Calu3 (cell line): Measurements from ENCODE around the gene FBXO38. TPM values are rescaled to one million over a fixed set of nuclear protein-coding genes. Genes with fewer than 3 reads are reported as not detected.
A peak's percentile ranks its signal among the peaks of the same experiment; 100 is the strongest.

Experiments used
- BruUV-seq: library from RNA; stranded (reverse); fragments of 400-500 nt; replicated peaks from 2 replicates; lab custom pipeline; 2021; lab: Mats Ljungman, UMichigan
- CTCF ChIA-PET: fragments of 300-600 bp; sonication (Branson Sonifier 250); formaldehyde crosslinking; loops from one replicate; lab custom pipeline; 2022; ENCODE audit warnings: antibody characterized with exemption; lab: Charles Lee
- DNase-seq: peaks from one replicate; pipeline ENCODE4 v3.0.0; 2022
- H3K27ac Mint-ChIP-seq: one replicate; pipeline ENCODE4 v1.8.0; 2022; ENCODE audit warnings: mixed read lengths; ENCODE audit not compliant: unreplicated experiment
- H3K27me3 Mint-ChIP-seq: one replicate; pipeline ENCODE4 v1.8.0; 2022; ENCODE audit warnings: mixed read lengths; ENCODE audit not compliant: unreplicated experiment
- H3K36me3 Mint-ChIP-seq: one replicate; pipeline ENCODE4 v1.8.0; 2022; ENCODE audit warnings: mild to moderate bottlenecking, moderate library complexity, mixed read lengths; ENCODE audit not compliant: insufficient read depth, unreplicated experiment
- H3K4me1 Mint-ChIP-seq: one replicate; pipeline ENCODE4 v1.8.0; 2022; ENCODE audit warnings: mild to moderate bottlenecking, low read depth, mixed read lengths; ENCODE audit not compliant: unreplicated experiment
- H3K4me3 Mint-ChIP-seq: one replicate; pipeline ENCODE4 v1.8.0; 2022; ENCODE audit warnings: mild to moderate bottlenecking, low read depth, moderate library complexity, mixed read lengths; ENCODE audit not compliant: unreplicated experiment
- H3K9me3 Mint-ChIP-seq: one replicate; pipeline ENCODE4 v1.8.0; 2022; ENCODE audit warnings: low read depth, mixed read lengths; ENCODE audit not compliant: unreplicated experiment
- intact Hi-C: fragments of 100-400 bp; cut with micrococcal nuclease; formaldehyde crosslinking; loops from one replicate; pipeline ENCODE4 v1.10.0; 2022; ENCODE audit not compliant: unreplicated experiment
- total RNA-seq: library from RNA; stranded (reverse); gene quantifications from 2 replicates; pipeline ENCODE4 v1.2.3, GENCODE V29; 2022
- TF ChIP-seq, protein P1 (sequence below): fragments of 200-600 bp; IDR thresholded peaks from one replicate; pipeline ENCODE4 v1.8.0; 2022; ENCODE audit warnings: antibody characterized with exemption; ENCODE audit not compliant: unreplicated experiment

The FBXO38 gene
- total RNA-seq, 1 experiment from 2014 or later, result 59.2 TPM

DNA sequence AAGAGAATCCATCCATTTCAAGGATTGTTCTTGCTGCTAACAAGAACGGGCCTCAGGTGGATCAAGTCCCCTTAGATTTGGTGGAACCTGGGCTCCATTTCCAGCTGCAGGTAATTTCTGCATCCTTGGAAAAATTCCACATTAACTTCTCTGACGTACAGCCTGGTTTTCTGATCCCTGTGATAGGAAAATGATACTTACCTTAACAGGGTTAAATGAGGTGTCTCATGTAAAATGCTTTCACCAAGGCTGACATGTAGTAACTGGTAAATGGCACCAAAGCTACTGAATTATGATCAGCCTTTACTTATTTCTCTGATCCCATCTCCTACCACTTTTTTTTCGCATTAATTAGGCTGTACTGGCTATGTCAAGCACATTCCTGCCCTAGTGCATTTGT is 93.7 kb downstream of the FBXO38 start:
- DNase-seq, result no peak
- Mint-ChIP-seq H3K27ac (no peak overlapping the region), H3K9me3 (peaks cover 2% of the 10 kb centered on the region), H3K4me3 (no peak overlapping the region), H3K4me1 (no peaks in the 10 kb centered on the region), H3K36me3 (no peaks in the 10 kb centered on the region), H3K27me3 (peaks cover 50% of the 10 kb centered on the region)
- intact Hi-C loops, result no loop called here
- CTCF ChIA-PET, result no interaction called here
- BruUV-seq, result no TSS peak
- TF ChIP-seq, protein P1, sequence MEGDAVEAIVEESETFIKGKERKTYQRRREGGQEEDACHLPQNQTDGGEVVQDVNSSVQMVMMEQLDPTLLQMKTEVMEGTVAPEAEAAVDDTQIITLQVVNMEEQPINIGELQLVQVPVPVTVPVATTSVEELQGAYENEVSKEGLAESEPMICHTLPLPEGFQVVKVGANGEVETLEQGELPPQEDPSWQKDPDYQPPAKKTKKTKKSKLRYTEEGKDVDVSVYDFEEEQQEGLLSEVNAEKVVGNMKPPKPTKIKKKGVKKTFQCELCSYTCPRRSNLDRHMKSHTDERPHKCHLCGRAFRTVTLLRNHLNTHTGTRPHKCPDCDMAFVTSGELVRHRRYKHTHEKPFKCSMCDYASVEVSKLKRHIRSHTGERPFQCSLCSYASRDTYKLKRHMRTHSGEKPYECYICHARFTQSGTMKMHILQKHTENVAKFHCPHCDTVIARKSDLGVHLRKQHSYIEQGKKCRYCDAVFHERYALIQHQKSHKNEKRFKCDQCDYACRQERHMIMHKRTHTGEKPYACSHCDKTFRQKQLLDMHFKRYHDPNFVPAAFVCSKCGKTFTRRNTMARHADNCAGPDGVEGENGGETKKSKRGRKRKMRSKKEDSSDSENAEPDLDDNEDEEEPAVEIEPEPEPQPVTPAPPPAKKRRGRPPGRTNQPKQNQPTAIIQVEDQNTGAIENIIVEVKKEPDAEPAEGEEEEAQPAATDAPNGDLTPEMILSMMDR, result no peak

DNA sequence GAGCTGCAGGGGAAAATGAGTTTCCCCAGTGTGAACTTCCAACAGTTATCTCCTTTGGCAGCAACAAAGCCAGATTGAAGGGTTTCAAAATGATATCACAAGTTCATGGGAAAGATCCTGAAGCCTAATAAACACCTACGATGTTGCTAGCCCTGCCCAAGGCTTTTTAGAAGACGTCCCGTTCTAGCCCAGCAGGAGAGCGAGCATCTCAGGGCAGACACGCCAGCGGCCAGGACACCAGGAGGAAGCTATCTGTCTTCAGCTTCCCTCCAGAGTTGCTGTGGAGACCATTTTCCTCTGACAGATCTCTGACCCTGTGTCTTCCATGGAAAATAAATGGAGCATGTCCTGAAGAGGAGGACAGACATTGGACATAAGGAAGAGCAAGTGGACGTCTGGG is 98.4 kb downstream of the FBXO38 start:
- TF ChIP-seq, protein P1, result no peak
- Mint-ChIP-seq H3K36me3 (no peaks in the 10 kb centered on the region), H3K4me1 (no peaks in the 10 kb centered on the region), H3K27ac (no peak overlapping the region), H3K27me3 (peaks cover 71% of the 10 kb centered on the region), H3K4me3 (no peak overlapping the region), H3K9me3 (peaks cover 4% of the 10 kb centered on the region)
- CTCF ChIA-PET, result no interaction called here
- BruUV-seq, result no TSS peak
- DNase-seq, result no peak
- intact Hi-C loops, result no loop called here

- Mint-ChIP-seq H3K4me1 (no peaks in the 10 kb centered on the region), H3K27me3 (peaks cover 71% of the 10 kb centered on the region), H3K4me3 (no peak overlapping the region), H3K9me3 (peaks cover 4% of the 10 kb centered on the region), H3K36me3 (no peaks in the 10 kb centered on the region), H3K27ac (no peak overlapping the region)
- peak; percentile 71 for DNase-seq
- intact Hi-C loops, result no loop called here
- CTCF ChIA-PET, result interaction anchor here (0.5 kb wide), 1 partner anchor 248 kb away, joined by 3 read pairs; no protein-coding TSS in a partner anchor
- TF ChIP-seq, protein P1, result peak; percentile 71
- no TSS peak for BruUV-seq
Observed at GRCh38 chr5:148482697-148483462, 99.1 kb downstream of the FBXO38 start.

DNA sequence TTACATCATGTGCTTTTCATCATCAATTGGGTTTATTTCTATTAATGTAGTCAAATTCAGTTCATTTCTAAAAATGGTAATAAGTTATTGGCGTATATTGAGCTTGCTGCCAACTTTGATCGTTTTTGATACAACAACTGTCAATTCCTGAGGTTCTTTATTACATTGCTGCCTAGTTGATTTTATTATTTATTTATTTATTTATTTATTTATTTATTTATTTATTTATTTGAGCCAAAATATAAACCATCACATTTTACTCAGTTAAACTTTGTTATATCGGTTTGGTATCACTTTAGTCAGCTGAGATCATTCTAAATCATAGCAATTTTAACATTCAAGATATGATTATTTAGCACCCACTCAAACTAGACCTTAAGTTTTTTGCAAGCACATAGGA is 100.0 kb downstream of the FBXO38 start:
- DNase-seq, result no peak
- TF ChIP-seq, protein P1, result no peak
- intact Hi-C loops, result no loop called here
- CTCF ChIA-PET, result no interaction called here
- BruUV-seq, result no TSS peak
- Mint-ChIP-seq H3K36me3 (no peaks in the 10 kb centered on the region), H3K9me3 (peaks cover 4% of the 10 kb centered on the region), H3K4me3 (no peak overlapping the region), H3K27me3 (peaks cover 68% of the 10 kb centered on the region), H3K27ac (no peak overlapping the region), H3K4me1 (no peaks in the 10 kb centered on the region)
